BLaER1 treated with 17β-estradiol and CSF1 and Interleukin-3, amounts not matched to agents 10 nM and 100 nM (cell line): Measurements from ENCODE around the gene GATAD2A.
A peak's percentile ranks its signal among the peaks of the same experiment; 100 is the strongest.

Source experiments
- H3K27ac ChIP-seq, 11 experiments: shearing (Covaris generic); formaldehyde crosslinking; 2 replicates each; pipeline ENCODE4 v1.8.1; 2022
- H3K27me3 ChIP-seq, 11 experiments: shearing (Covaris generic); formaldehyde crosslinking; 2 replicates each; pipeline ENCODE4 v1.8.1; 2022
- H3K36me3 ChIP-seq, 11 experiments: shearing (Covaris generic); formaldehyde crosslinking; 2 replicates each; pipeline ENCODE4 v1.8.1; 2022
- H3K4me1 ChIP-seq, 10 experiments: shearing (Covaris generic); formaldehyde crosslinking; 2 replicates each; pipeline ENCODE4 v1.8.1; 2022
- H3K4me2 ChIP-seq, 11 experiments: shearing (Covaris generic); formaldehyde crosslinking; 2 replicates each; pipeline ENCODE4 v1.8.1; 2022
- H3K4me3 ChIP-seq, 10 experiments: shearing (Covaris generic); formaldehyde crosslinking; 2 replicates each; pipeline ENCODE4 v1.8.1; 2022
- H3K9ac ChIP-seq, 11 experiments: shearing (Covaris generic); formaldehyde crosslinking; 2 replicates each; pipeline ENCODE4 v1.8.1; 2022
- H3K9me3 ChIP-seq, 11 experiments: shearing (Covaris generic); formaldehyde crosslinking; replicated peaks in 1 of 11; 2 replicates each; pipeline ENCODE4 v1.8.1; 2022
- H4K20me1 ChIP-seq, 11 experiments: shearing (Covaris generic); formaldehyde crosslinking; 2 replicates each; pipeline ENCODE4 v1.8.1; 2022
- Cebpa-rat ChIP-seq, 11 experiments: shearing (Covaris generic); IDR thresholded peaks; 2 replicates each; pipeline ENCODE4 v1.8.1; 2022

Gene GATAD2A

DNA sequence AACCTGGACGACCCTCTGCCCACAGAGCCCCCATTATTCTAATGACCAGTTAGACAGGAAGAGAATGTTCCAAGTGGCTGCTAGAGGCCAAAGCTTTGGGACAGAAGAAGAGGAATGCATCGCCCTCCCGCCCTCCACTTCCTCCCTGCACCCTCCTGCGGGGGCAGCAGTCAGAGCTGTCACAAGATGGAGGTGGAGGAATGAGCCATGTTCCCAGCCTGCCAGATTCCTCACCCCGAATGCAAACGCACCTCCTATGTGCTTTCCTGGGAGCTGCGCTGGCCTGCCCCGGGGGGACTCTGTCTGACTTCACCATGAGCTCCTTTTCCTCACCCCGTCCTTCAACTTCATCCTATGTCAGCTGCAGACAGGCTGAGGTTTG lies 124.9 kb downstream of the GATAD2A start:
- no peak for TF ChIP-seq Cebpa-rat (IDR thresholded peaks at IDR 0.05)
- peak overlapping the region in 3 of 11 experiments; percentile 8 to 60 (median 52); a peak in 4 of 22 replicates for H3K4me2 ChIP-seq
- H4K20me1 ChIP-seq: peaks cover 8 to 70% (median 25%) of the 10 kb centered on the region in 11 experiments; a peak in 21 of 22 replicates
- H3K4me3 ChIP-seq: no peak overlapping the region
- H3K9me3 ChIP-seq: no peaks in the 10 kb centered on the region
- 0 out of 22 replicates have a peak overlapping the region, but pooled peaks of 1 of the 11 experiments have one; percentile 7 for H3K27ac ChIP-seq
- peak overlapping the region in 1 of 11 experiments; percentile 24; a peak in 2 of 22 replicates for H3K9ac ChIP-seq
- peaks cover 19 to 49% (median 34%) of the 10 kb centered on the region in 11 experiments; a peak in 20 of 22 replicates for H3K36me3 ChIP-seq
- no peaks in the 10 kb centered on the region for H3K27me3 ChIP-seq
- peaks cover 49 to 70% (median 60%) of the 10 kb centered on the region in 10 experiments for H3K4me1 ChIP-seq

DNA sequence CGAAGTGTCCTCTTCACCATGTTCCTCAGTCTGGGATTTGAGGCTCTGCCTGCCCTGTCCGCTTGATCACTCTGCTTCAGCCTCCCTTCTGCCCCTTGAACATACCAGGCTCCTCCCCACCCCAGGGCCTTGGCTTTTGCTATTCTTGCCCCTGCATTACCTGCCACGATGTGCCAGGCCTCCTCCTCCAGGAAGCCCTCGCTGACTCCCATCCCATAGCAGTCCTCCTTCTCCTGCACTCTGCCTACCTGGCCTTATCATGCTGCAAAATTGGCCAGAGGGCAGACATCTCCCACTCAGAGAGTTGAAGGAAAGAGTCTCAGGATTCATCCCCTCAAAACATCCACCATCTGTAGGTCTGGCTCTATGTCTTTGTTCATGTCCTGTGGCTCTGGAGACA lies 125.4 kb downstream of the GATAD2A start:
- peaks cover 44 to 65% (median 55%) of the 10 kb centered on the region in 10 experiments for H3K4me1 ChIP-seq

DNA sequence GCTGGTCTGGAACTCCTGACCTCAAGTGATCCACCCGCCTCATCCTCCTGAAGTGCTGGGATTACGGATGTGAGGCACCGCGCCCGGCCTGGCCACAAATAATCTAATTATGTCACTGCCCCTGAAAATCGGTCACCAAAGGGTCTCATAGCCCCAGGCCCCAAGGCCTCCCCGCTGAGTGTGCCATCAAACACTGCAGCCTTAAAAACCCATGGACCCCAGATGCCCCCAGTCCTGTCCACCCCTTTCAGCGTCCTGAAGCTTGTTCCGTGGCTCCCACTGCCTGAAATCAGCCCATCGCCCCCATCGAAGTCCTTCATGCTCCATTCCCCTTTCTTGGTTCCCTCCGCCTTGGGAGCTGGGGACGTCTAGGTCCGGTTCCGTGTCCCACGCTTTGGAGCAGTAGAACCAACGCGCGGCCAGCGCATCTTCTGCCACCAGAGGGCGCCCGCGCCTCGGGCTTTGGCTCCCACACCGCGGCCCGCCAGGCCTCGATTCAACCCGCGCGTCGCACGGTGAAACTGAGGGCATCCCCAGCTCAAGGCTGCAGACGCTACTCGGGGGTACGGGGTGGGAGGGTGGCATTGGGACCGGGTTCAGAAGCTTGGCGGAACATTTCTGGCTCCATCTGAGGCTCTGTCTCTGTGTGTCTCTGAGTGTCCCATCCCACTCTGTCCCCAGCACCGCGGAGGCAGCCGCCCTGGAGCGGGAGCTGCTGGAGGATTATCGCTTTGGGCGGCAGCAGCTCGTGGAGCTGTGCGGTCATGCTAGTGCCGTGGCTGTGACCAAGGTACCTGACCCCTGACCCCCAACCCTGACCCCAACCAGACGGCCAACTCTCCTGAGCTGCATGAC lies 126.7 kb downstream of the GATAD2A start:
- Histone ChIP-seq H3K9ac (peak overlapping the region in 3 of 11 experiments; percentile 17 to 46 (median 18); a peak in 3 of 22 replicates), H3K4me2 (peak overlapping the region; percentile 47 to 71 (median 61)), H3K4me3 (no peak overlapping the region), H3K27ac (no peak overlapping the region; a peak in 2 of 22 replicates), H4K20me1 (peaks cover 0 to 68% (median 12%) of the 10 kb centered on the region in 11 experiments; a peak in 14 of 22 replicates), H3K36me3 (peaks cover 13 to 42% (median 24%) of the 10 kb centered on the region in 11 experiments; a peak in 20 of 22 replicates), H3K9me3 (no peaks in the 10 kb centered on the region), H3K27me3 (peaks cover 1 to 11% (median 3%) of the 10 kb centered on the region in 11 experiments), H3K4me1 (peaks cover 34 to 52% (median 43%) of the 10 kb centered on the region in 10 experiments)
- TF ChIP-seq Cebpa-rat (IDR thresholded peaks at IDR 0.05): no peak

More for the DNA sequence above, 125.4 kb downstream of the GATAD2A start:
- Histone ChIP-seq H4K20me1 (peaks cover 3 to 70% (median 21%) of the 10 kb centered on the region in 11 experiments; a peak in 21 of 22 replicates), H3K9ac (peak overlapping the region in 1 of 11 experiments; percentile 24; a peak in 2 of 22 replicates), H3K27me3 (no peaks in the 10 kb centered on the region), H3K4me3 (no peak overlapping the region), H3K9me3 (no peaks in the 10 kb centered on the region), H3K27ac (0 out of 22 replicates have a peak overlapping the region, but pooled peaks of 1 of the 11 experiments have one; percentile 7), H3K4me2 (peak overlapping the region in 2 of 11 experiments; percentile 8 to 52; a peak in 2 of 22 replicates), H3K36me3 (peaks cover 19 to 49% (median 29%) of the 10 kb centered on the region in 11 experiments; a peak in 20 of 22 replicates)
- no peak for TF ChIP-seq Cebpa-rat (IDR thresholded peaks at IDR 0.05)

DNA sequence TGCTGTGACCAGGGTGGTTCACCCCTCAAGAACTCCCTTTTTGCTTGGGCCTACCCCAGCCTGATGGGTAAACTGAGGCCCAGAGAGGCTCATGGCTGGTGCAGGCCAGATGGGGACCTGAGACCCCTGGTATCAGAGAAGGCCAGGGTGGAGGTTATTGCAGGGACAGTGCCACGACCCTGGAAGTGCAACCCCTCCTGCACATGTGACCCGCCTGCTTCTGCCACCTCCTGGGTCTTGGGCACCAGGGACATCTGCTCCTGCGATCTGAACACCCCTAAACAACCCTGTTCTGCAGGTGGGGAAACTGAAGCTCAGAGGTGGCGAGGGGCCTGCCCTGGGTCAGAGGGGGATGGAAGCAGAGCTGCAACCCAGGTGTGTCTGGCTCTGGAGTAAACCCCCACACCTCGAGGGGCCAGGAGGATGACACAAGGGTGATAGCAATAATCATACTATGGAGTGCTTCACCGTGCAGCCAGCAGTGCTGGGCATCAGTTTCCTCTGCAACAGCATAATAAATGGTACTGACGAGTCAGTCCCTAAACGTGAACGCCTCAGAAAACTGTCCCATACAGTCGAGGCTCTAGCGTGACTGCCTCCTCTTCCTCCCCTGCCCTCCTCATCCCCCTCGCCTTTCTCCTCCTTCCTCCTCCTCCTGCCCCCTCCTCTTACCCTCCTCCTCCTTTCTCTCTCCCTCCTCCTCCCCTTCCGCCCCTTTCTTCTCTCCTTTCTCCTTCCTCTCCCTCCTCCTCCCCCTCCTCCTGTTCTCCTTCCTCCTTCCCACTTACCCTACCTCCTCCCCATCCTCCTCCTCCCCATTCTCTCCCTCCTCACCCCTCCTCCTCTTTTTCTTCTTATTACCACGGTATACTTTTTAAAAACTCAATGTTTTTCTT lies 127.6 kb downstream of the GATAD2A start:
- peaks cover 10 to 19% (median 12%) of the 10 kb centered on the region in 11 experiments for H3K27me3 ChIP-seq

DNA sequence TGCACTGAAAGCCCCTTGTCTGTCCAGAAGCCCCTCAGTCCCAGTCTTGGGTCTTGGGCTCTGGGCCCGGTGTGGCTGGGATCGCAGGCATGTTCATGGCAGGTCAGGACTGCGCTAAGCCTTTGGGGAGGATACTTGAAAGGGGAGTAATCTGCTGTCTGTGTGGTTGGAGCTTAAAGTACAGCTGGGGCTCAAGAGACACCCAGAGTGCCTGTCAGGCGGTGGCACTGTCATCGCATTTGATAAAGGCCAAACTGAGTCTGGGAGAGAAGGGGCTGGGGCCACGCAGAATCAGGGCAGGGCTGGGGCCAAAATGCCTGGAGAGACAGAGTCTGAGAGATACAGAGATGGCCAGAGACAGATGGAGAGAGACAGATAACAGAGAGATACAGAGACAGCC lies 128.4 kb downstream of the GATAD2A start:
- Histone ChIP-seq H4K20me1 (peaks cover 0 to 66% (median 9%) of the 10 kb centered on the region in 11 experiments; a peak in 11 of 22 replicates), H3K27ac (peak overlapping the region in 2 of 11 experiments; percentile 10 to 13; a peak in 2 of 22 replicates), H3K4me2 (peak overlapping the region in 7 of 11 experiments; percentile 47 to 71 (median 60); a peak in 10 of 22 replicates), H3K9me3 (no peaks in the 10 kb centered on the region), H3K9ac (peak overlapping the region in 2 of 11 experiments; percentile 18 to 20; a peak in 1 of 22 replicates), H3K4me1 (peaks cover 33 to 56% (median 45%) of the 10 kb centered on the region in 10 experiments), H3K36me3 (peaks cover 3 to 26% (median 10%) of the 10 kb centered on the region in 11 experiments; a peak in 15 of 22 replicates), H3K4me3 (no peak overlapping the region), H3K27me3 (peaks cover 18 to 27% (median 20%) of the 10 kb centered on the region in 11 experiments)
- TF ChIP-seq Cebpa-rat (IDR thresholded peaks at IDR 0.05): no peak

More for the DNA sequence above, 127.6 kb downstream of the GATAD2A start:
- Histone ChIP-seq H3K9ac (peak overlapping the region in 2 of 11 experiments; percentile 18 to 30; a peak in 4 of 22 replicates), H3K9me3 (no peaks in the 10 kb centered on the region), H3K4me2 (peak overlapping the region; percentile 47 to 71 (median 61)), H4K20me1 (peaks cover 0 to 68% (median 7%) of the 10 kb centered on the region in 11 experiments; a peak in 12 of 22 replicates), H3K4me1 (peaks cover 30 to 49% (median 40%) of the 10 kb centered on the region in 10 experiments), H3K36me3 (peaks cover 8 to 34% (median 15%) of the 10 kb centered on the region in 11 experiments; a peak in 20 of 22 replicates), H3K27ac (peak overlapping the region in 1 of 11 experiments; percentile 10; a peak in 2 of 22 replicates), H3K4me3 (no peak overlapping the region)
- TF ChIP-seq Cebpa-rat (IDR thresholded peaks at IDR 0.05): no peak

DNA sequence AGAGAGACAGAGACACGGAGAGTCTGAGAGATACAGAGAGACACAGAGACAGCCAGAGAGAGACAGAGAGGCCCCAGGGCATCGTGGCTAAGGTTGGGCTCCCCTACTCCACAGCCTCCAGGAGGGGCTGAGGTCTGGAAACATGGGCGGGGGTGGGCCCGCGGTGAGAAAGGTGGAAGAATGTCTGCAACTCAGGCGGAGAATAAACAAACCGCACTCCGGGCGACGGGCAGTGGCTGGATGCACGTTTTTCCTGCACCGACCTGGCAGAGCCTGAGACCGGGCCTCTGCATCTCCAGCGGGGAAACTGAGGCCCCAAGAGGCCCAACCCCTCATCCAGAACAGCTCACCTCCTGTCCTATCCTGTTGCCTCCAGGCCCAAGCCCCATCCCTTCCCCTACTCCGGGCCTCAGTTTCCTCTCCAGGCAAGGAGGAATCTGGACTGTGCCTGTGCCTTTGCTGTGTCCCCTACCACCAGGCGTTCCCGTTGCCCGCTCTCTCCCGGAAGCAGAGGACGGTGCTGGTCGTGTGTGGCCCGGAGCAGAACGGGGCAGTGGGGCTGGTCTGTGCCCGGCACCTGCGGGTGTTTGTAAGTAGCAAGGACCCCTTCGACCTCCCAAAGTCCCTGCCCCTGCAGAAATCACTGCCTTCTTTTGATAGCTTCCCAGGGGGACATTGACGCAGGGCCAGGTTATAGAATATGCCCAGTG lies 129.2 kb downstream of the GATAD2A start:
- peaks cover 0 to 57% (median 9%) of the 10 kb centered on the region in 11 experiments; a peak in 11 of 22 replicates for H4K20me1 ChIP-seq
- H3K4me3 ChIP-seq: no peak overlapping the region
- no peaks in the 10 kb centered on the region for H3K9me3 ChIP-seq
- TF ChIP-seq Cebpa-rat (IDR thresholded peaks at IDR 0.05): no peak
- peaks cover 0 to 17% (median 6%) of the 10 kb centered on the region in 11 experiments; a peak in 10 of 22 replicates for H3K36me3 ChIP-seq
- peaks cover 33 to 50% (median 42%) of the 10 kb centered on the region in 10 experiments for H3K4me1 ChIP-seq
- H3K27ac ChIP-seq: no peak overlapping the region
- H3K27me3 ChIP-seq: peaks cover 22 to 36% (median 28%) of the 10 kb centered on the region in 11 experiments
- H3K4me2 ChIP-seq: no peak overlapping the region
- no peak overlapping the region for H3K9ac ChIP-seq

DNA sequence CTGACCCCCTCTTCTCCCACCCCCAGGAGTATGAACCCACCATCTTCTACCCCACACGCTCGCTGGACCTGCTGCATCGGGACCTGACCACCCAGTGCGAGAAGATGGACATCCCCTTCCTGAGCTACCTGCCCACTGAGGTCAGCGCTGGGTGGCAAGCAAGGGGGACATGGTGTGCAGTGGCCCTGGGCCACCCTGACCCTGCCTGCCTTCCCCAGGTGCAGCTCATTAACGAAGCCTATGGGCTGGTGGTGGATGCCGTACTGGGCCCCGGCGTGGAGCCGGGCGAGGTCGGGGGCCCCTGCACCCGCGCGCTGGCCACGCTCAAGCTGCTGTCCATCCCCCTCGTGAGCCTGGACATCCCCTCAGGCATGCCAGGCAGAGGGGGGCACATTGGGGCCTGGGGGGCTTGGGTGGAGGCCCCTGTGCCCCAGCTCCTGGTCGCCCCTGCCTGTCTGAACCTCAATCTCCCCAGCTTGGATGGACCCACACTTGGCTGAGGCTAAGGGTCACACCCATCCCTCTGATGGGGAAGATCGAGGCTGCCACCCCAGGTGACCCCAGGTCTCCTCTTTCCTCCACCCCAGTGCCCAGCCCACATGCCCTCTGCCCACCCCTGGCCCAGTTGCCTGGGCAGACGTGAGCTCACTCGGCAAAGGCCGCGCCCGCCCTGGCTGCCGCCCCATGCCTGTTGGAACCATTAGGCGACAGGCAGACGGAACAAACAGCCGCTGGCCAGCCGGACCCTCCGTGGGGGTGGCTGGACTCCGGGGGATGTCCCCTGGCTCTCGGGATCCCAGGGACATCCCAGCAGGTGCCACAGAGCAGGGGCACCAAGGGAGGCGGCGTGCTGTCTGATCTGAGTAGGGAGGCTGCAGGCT lies 130.1 kb downstream of the GATAD2A start:
- Histone ChIP-seq H3K4me1 (peaks cover 28 to 42% (median 36%) of the 10 kb centered on the region in 10 experiments), H3K36me3 (peaks cover 0 to 14% (median 6%) of the 10 kb centered on the region in 11 experiments; a peak in 10 of 22 replicates), H3K4me2 (no peak overlapping the region), H3K27ac (no peak overlapping the region), H3K4me3 (no peak overlapping the region), H3K9ac (no peak overlapping the region), H3K27me3 (peaks cover 22 to 42% (median 33%) of the 10 kb centered on the region in 11 experiments), H4K20me1 (peaks cover 0 to 54% (median 7%) of the 10 kb centered on the region in 11 experiments; a peak in 10 of 22 replicates), H3K9me3 (peaks cover 0 to 4% (median 0%) of the 10 kb centered on the region in 11 experiments; a peak in 1 of 22 replicates)
- no peak for TF ChIP-seq Cebpa-rat (IDR thresholded peaks at IDR 0.05)
